Mucosa of gallbladder (tissue), 1 donor: ENCODE results near the gene B3GNT8. TPM values are rescaled to one million over a fixed set of nuclear protein-coding genes. Genes with fewer than 3 reads are reported as not detected.
"Not testable (repeated sequence)": the region's sequence is repeated elsewhere in the genome, so short reads cannot be mapped to it uniquely, and the experiment has no call there.

Source experiments
- DNase-seq: peaks from one replicate; pipeline ENCODE4 v3.0.0-alpha.2; 2020; ENCODE audit warnings: low spot score
- total RNA-seq: library from RNA; stranded (reverse); gene quantifications from one replicate; pipeline ENCODE4 v1.2.1, GENCODE V29; 2021
- donor health status: DM: no; HTN: no; CAD: no.

The B3GNT8 gene
- total RNA-seq, 1 donor from 2014 or later = 2.4 TPM

- DNase-seq = no peak
Observed at GRCh38 chr19:41436674-41436951, 9.4 kb upstream of the B3GNT8 start.

GRCh38 chr19:41435936-41436673 is 8.9 kb upstream of the B3GNT8 start:
- DNase-seq = no peak

- DNase-seq = not testable (repeated sequence)
Observed at GRCh38 chr19:41435376-41435775, 8.2 kb upstream of the B3GNT8 start.

GRCh38 chr19:41434450-41434849 is 7.3 kb upstream of the B3GNT8 start:
- DNase-seq = no peak

GRCh38 chr19:41433171-41433570 is 6.0 kb upstream of the B3GNT8 start:
- DNase-seq = no peak

- DNase-seq = no peak
Observed at GRCh38 chr19:41431426-41432386, 4.5 kb upstream of the B3GNT8 start.

GRCh38 chr19:41430922-41431321 is 3.7 kb upstream of the B3GNT8 start:
- DNase-seq = no peak

- no peak for DNase-seq
Observed at GRCh38 chr19:41428481-41428859, 1.3 kb upstream of the B3GNT8 start.

GRCh38 chr19:41427647-41428480 is 690 bp upstream of the B3GNT8 start:
- DNase-seq = no peak

GRCh38 chr19:41426116-41426841 is 895 bp downstream of the B3GNT8 start:
- DNase-seq = no peak

GRCh38 chr19:41425174-41426115 is 1.7 kb downstream of the B3GNT8 start:
- DNase-seq = no peak

GRCh38 chr19:41424335-41425173 is 2.6 kb downstream of the B3GNT8 start:
- DNase-seq = no peak

GRCh38 chr19:41422955-41423354 is 4.2 kb downstream of the B3GNT8 start:
- no peak for DNase-seq

- DNase-seq = no peak
Observed at GRCh38 chr19:41422456-41422855, 4.7 kb downstream of the B3GNT8 start.

- no peak for DNase-seq
Observed at GRCh38 chr19:41421973-41422372, 5.2 kb downstream of the B3GNT8 start.

GRCh38 chr19:41421314-41421713 is 5.9 kb downstream of the B3GNT8 start:
- DNase-seq = no peak

- no peak for DNase-seq
Observed at GRCh38 chr19:41420101-41420880, 6.9 kb downstream of the B3GNT8 start.

- DNase-seq = no peak
Observed at GRCh38 chr19:41416194-41416674, 10.9 kb downstream of the B3GNT8 start.
